PC-9 (cell line): ENCODE measurements around the gene UNC45A. TPM values are rescaled to one million over a fixed set of nuclear protein-coding genes. Genes with fewer than 3 reads are reported as not detected.

Experiments used
- BruUV-seq: library from RNA; stranded (reverse); fragments of 400-500 nt; replicated peaks from 2 replicates; lab custom pipeline; 2021; lab: Mats Ljungman, UMichigan
- CTCF ChIA-PET: fragments of 300-600 bp; sonication (Branson Sonifier 250); formaldehyde crosslinking; loops from one replicate; lab custom pipeline; 2022; ENCODE audit warnings: antibody characterized with exemption; lab: Charles Lee
- POLR2A ChIA-PET: fragments of 300-600 bp; sonication (Branson Sonifier 250); formaldehyde crosslinking; loops from one replicate; lab custom pipeline; 2022; ENCODE audit warnings: antibody characterized with exemption; ENCODE audit not compliant: unreplicated experiment; lab: Charles Lee
- DNase-seq, 2 experiments: peaks; one replicate each; pipeline versions ENCODE4 v3.0.0 to v3.0.0-alpha.2; 2015 to 2022; ENCODE audit warnings: mixed read lengths in 1 of 2
- H2AFZ ChIP-seq: fragments of 200-600 bp; sonication (generic); 2 replicates; pipeline ENCODE4 v1.8.1; 2017; ENCODE audit warnings: antibody characterized with exemption
- H3F3A ChIP-seq: fragments of 200-600 bp; sonication (generic); 2 replicates; pipeline ENCODE4 v1.8.1; 2017; ENCODE audit warnings: antibody characterized with exemption, mild to moderate bottlenecking, low read depth; ENCODE audit not compliant: insufficient read depth
- H3K27ac ChIP-seq: fragments of 200-600 bp; sonication (generic); 2 replicates; pipeline ENCODE4 v1.6.1; 2016; ENCODE audit warnings: mixed run types
- H3K27me3 ChIP-seq: fragments of 200-600 bp; sonication (generic); 2 replicates; pipeline ENCODE4 v1.6.1; 2016; ENCODE audit warnings: low read depth, mixed run types; ENCODE audit not compliant: insufficient read depth
- H3K36me3 ChIP-seq: fragments of 200-600 bp; sonication (generic); 2 replicates; pipeline ENCODE4 v1.6.1; 2016; ENCODE audit warnings: low read depth, mixed run types
- H3K4me1 ChIP-seq: fragments of 200-600 bp; sonication (generic); replicated peaks from 2 replicates; pipeline ENCODE4 v1.6.1; 2016; ENCODE audit warnings: mixed run types; ENCODE audit not compliant: insufficient read depth
- H3K4me2 ChIP-seq: fragments of 200-600 bp; sonication (generic); 2 replicates; pipeline ENCODE4 v1.6.1; 2017; ENCODE audit warnings: mixed run types
- H3K4me3 ChIP-seq: fragments of 200-600 bp; sonication (generic); 2 replicates; pipeline ENCODE4 v1.6.1; 2016; ENCODE audit warnings: mixed run types
- H3K79me2 ChIP-seq: fragments of 200-600 bp; sonication (generic); 2 replicates; pipeline ENCODE4 v1.6.1; 2017; ENCODE audit warnings: low read depth, mixed run types
- H3K9me2 ChIP-seq: fragments of 200-600 bp; sonication (generic); 2 replicates; pipeline ENCODE4 v1.8.1; 2017; ENCODE audit warnings: mild to moderate bottlenecking; ENCODE audit not compliant: insufficient read depth
- H3K9me3 ChIP-seq: fragments of 200-600 bp; sonication (generic); 2 replicates; pipeline ENCODE4 v1.8.1; 2016; ENCODE audit warnings: low read depth; ENCODE audit not compliant: insufficient read depth
- H4K20me1 ChIP-seq: fragments of 200-600 bp; sonication (generic); 2 replicates; pipeline ENCODE4 v1.8.1; 2017; ENCODE audit not compliant: insufficient read depth
- EZH2 ChIP-seq: fragments of 200-600 bp; sonication (generic); IDR thresholded peaks from 2 replicates; pipeline ENCODE4 v1.8.0; 2017; ENCODE audit warnings: antibody characterized with exemption, low read depth
- intact Hi-C: fragments of 100-400 bp; cut with micrococcal nuclease; formaldehyde crosslinking; loops from one replicate; pipeline ENCODE4 v1.10.0; 2022; ENCODE audit not compliant: unreplicated experiment
- total RNA-seq: library from RNA; stranded (reverse); gene quantifications from 2 replicates; pipeline ENCODE4 v1.2.3, GENCODE V29; 2021
- TF ChIP-seq, protein P1 (sequence below): fragments of 200-600 bp; sonication (generic); conservative IDR thresholded peaks from 2 replicates; pipeline ENCODE4 v1.6.1; 2017; ENCODE audit warnings: mixed run types, antibody characterized with exemption, mild to moderate bottlenecking, moderate library complexity

UNC45A gene
- total RNA-seq, 1 experiment from 2014 or later, result 81.8 TPM

- Histone ChIP-seq H3K27ac (no peak overlapping the region), H3K9me2 (no peaks in the 10 kb centered on the region), H3F3A (no peaks in the 10 kb centered on the region), H3K9me3 (no peaks in the 10 kb centered on the region), H3K4me2 (no peak overlapping the region), H2AFZ (no peak overlapping the region), H3K27me3 (no peaks in the 10 kb centered on the region), H3K4me3 (no peak overlapping the region), H3K79me2 (no peaks in the 10 kb centered on the region), H3K36me3 (no peaks in the 10 kb centered on the region; the same call in 1 of the 2 replicates), H3K4me1 (peaks cover 6% of the 10 kb centered on the region; the same call in 1 of the 2 replicates), H4K20me1 (no peaks in the 10 kb centered on the region)
- TF ChIP-seq EZH2, result no peak
- TF ChIP-seq, protein P1, sequence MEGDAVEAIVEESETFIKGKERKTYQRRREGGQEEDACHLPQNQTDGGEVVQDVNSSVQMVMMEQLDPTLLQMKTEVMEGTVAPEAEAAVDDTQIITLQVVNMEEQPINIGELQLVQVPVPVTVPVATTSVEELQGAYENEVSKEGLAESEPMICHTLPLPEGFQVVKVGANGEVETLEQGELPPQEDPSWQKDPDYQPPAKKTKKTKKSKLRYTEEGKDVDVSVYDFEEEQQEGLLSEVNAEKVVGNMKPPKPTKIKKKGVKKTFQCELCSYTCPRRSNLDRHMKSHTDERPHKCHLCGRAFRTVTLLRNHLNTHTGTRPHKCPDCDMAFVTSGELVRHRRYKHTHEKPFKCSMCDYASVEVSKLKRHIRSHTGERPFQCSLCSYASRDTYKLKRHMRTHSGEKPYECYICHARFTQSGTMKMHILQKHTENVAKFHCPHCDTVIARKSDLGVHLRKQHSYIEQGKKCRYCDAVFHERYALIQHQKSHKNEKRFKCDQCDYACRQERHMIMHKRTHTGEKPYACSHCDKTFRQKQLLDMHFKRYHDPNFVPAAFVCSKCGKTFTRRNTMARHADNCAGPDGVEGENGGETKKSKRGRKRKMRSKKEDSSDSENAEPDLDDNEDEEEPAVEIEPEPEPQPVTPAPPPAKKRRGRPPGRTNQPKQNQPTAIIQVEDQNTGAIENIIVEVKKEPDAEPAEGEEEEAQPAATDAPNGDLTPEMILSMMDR, result no peak
- intact Hi-C loops, result no loop called here
- ChIA-PET CTCF (no interaction called here), POLR2A (no interaction called here)
- BruUV-seq, result no TSS peak
- no peak for DNase-seq
Measured at GRCh38 chr15:90946941-90947576, 12.0 kb downstream of the UNC45A start.

DNA sequence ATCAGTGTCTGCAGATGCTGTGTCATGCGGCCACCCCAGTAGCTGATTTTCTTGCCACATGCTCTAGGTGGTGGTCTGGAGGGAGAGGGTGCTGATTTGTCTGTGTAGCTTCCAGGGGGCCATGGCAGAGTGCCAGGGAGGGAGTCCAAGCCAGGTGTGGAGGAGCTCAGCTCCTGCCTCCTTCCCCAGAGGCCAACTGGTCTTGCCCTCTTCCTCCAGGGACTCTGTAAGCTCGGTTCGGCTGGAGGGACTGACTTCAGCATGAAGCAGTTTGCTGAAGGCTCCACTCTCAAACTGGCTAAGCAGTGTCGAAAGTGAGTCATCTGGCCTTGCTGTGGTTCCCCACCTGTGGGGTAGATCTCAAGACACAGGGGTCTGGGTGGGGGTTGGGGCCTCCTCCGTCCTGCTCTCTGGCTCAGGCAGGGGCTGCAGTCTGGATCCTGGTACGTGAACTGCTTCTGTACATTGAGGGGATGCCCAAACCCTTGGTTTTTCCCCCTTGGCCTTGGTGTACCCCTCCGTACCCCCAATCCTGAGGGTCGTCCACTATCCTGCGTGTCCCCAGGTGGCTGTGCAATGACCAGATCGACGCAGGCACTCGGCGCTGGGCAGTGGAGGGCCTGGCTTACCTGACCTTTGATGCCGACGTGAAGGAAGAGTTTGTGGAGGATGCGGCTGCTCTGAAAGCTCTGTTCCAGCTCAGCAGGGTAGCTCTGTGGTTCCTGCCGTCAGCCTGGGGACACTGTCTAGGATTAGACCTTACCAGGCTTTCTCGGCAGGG is 12.7 kb downstream of the UNC45A start:
- no peak for TF ChIP-seq EZH2
- TF ChIP-seq, protein P1, result no peak
- no peak overlapping the region for H3K4me2 ChIP-seq
- H3F3A ChIP-seq, result no peaks in the 10 kb centered on the region; the same call in 1 of the 2 replicates
- DNase-seq, result no peak
- H3K27me3 ChIP-seq, result no peaks in the 10 kb centered on the region
- H3K4me1 ChIP-seq, result peaks cover 6% of the 10 kb centered on the region; the same call in 1 of the 2 replicates
- H3K4me3 ChIP-seq, result no peak overlapping the region
- no peaks in the 10 kb centered on the region for H3K9me2 ChIP-seq
- BruUV-seq, result no TSS peak
- no peaks in the 10 kb centered on the region; the same call in 1 of the 2 replicates for H3K36me3 ChIP-seq
- no peak overlapping the region for H2AFZ ChIP-seq
- H3K9me3 ChIP-seq, result no peaks in the 10 kb centered on the region
- H4K20me1 ChIP-seq, result no peaks in the 10 kb centered on the region
- POLR2A ChIA-PET, result no interaction called here
- no peak overlapping the region for H3K27ac ChIP-seq
- CTCF ChIA-PET, result no interaction called here
- intact Hi-C loops, result no loop called here
- no peaks in the 10 kb centered on the region for H3K79me2 ChIP-seq

DNA sequence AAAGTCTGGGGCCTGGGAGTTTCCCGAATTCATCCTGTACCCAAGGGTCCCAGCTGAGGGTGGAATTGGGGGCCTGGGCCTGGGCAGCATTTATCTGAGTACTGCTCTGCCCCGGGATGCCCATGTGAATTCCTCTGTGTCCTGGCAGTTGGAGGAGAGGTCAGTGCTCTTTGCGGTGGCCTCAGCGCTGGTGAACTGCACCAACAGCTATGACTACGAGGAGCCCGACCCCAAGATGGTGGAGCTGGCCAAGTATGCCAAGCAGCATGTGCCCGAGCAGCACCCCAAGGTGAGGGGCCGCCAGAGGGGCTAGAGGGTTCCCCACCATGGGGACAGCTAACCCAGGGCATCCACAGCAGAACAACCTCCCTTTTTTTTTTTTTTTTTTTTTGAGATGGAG is 13.4 kb downstream of the UNC45A start:
- BruUV-seq, result no TSS peak
- Histone ChIP-seq H3K4me1 (peaks cover 6% of the 10 kb centered on the region; the same call in 1 of the 2 replicates), H3K4me3 (no peak overlapping the region), H2AFZ (no peak overlapping the region), H3K36me3 (no peaks in the 10 kb centered on the region; the same call in 1 of the 2 replicates), H3K79me2 (no peaks in the 10 kb centered on the region), H3K9me3 (no peaks in the 10 kb centered on the region), H3F3A (peaks cover 6% of the 10 kb centered on the region; the same call in 1 of the 2 replicates), H3K27ac (no peak overlapping the region), H4K20me1 (no peaks in the 10 kb centered on the region), H3K4me2 (no peak overlapping the region), H3K27me3 (no peaks in the 10 kb centered on the region), H3K9me2 (no peaks in the 10 kb centered on the region)
- intact Hi-C loops, result no loop called here
- no peak for TF ChIP-seq EZH2
- TF ChIP-seq, protein P1, result no peak
- POLR2A ChIA-PET, result no interaction called here
- no peak for DNase-seq
- CTCF ChIA-PET, result interaction anchor here (0.7 kb wide), 1 partner anchor 15 kb away, joined by 15 read pairs; no protein-coding TSS in a partner anchor
